Measurements from ENCODE around the gene HTR6. TPM values are rescaled to one million over a fixed set of nuclear protein-coding genes. Genes with fewer than 3 reads are reported as not detected.

Gene HTR6
- total RNA-seq, 1 donor from 2014 or later = not detected

DNA sequence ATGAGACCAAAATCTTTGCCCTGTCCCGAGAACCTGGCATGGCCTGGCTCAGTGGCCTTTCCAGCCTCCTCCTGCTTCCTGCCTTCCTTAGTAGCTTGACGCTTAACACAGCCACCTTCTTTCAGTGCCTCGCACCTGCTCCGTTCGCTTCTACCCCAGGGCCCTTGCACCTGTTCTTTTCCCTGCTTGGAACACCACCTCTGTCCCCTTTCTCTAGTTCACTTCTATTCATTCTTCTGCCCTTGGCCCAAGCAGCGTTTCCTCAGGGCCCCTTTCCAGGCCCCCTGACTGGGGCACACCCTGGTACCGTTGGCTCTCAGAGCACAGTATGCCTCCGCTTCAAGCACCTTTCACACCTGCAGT lies 9.0 kb upstream of the HTR6 start:
- peak overlapping the region; percentile 33 for H3K27ac Mint-ChIP-seq (ENCODE audit: unreplicated experiment)
- H3K4me3 Mint-ChIP-seq (ENCODE audit: unreplicated experiment) = peak overlapping the region; percentile 7
- H3K4me1 Mint-ChIP-seq (ENCODE audit: unreplicated experiment) = peaks cover 9% of the 10 kb centered on the region
- TF ChIP-seq, protein P1, sequence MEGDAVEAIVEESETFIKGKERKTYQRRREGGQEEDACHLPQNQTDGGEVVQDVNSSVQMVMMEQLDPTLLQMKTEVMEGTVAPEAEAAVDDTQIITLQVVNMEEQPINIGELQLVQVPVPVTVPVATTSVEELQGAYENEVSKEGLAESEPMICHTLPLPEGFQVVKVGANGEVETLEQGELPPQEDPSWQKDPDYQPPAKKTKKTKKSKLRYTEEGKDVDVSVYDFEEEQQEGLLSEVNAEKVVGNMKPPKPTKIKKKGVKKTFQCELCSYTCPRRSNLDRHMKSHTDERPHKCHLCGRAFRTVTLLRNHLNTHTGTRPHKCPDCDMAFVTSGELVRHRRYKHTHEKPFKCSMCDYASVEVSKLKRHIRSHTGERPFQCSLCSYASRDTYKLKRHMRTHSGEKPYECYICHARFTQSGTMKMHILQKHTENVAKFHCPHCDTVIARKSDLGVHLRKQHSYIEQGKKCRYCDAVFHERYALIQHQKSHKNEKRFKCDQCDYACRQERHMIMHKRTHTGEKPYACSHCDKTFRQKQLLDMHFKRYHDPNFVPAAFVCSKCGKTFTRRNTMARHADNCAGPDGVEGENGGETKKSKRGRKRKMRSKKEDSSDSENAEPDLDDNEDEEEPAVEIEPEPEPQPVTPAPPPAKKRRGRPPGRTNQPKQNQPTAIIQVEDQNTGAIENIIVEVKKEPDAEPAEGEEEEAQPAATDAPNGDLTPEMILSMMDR (IDR thresholded peaks at IDR 0.05; ENCODE audit: unreplicated experiment) = no peak
- no peaks in the 10 kb centered on the region for H3K9me3 Mint-ChIP-seq (ENCODE audit: unreplicated experiment)
- H3K27me3 Mint-ChIP-seq (ENCODE audit: unreplicated experiment) = peaks cover 4% of the 10 kb centered on the region
- no peaks in the 10 kb centered on the region for H3K36me3 Mint-ChIP-seq (ENCODE audit: low read depth, unreplicated experiment)
- no peak for DNase-seq (ENCODE audit: low spot score)

DNA sequence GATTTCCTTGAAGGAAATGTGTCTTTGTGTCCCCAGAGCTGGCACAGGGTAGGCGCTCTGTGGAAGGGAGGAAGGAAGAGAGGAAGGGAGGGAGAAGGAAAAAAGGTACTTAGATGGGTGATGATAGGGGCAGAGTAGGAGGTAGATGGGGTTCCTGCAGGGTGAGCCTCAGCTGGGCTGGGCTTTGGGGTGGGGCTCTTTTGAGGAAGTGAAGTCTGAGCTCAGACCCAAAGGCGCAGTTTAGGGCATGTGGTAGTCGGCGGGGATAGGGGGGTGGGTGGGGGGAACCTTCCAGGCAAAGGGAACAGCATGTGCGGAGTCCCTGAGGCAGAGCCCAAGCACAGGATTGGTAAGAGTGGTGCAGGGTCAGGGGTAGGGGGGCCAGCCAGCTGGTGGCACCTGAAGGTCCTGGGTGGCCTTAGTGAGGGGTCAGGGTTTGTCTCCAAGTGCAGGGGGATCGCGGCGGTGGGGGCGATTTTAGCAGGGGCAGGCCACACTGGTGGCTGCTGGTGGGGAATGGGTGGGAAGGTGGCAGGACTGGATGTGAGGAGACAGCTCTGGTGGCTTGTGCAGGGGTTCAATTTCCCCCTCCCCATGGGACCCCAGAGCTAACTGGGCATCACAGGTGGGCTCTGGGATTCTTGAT lies 8.4 kb upstream of the HTR6 start:
- H3K27me3 Mint-ChIP-seq (ENCODE audit: unreplicated experiment) = peaks cover 4% of the 10 kb centered on the region
- H3K4me1 Mint-ChIP-seq (ENCODE audit: unreplicated experiment) = peaks cover 9% of the 10 kb centered on the region
- H3K36me3 Mint-ChIP-seq (ENCODE audit: low read depth, unreplicated experiment) = no peaks in the 10 kb centered on the region
- no peak for DNase-seq (ENCODE audit: low spot score)
- no peaks in the 10 kb centered on the region for H3K9me3 Mint-ChIP-seq (ENCODE audit: unreplicated experiment)
- peak overlapping the region; percentile 33 for H3K27ac Mint-ChIP-seq (ENCODE audit: unreplicated experiment)
- peak overlapping the region; percentile 7 for H3K4me3 Mint-ChIP-seq (ENCODE audit: unreplicated experiment)
- TF ChIP-seq, protein P1 (IDR thresholded peaks at IDR 0.05; ENCODE audit: unreplicated experiment) = no peak

DNA sequence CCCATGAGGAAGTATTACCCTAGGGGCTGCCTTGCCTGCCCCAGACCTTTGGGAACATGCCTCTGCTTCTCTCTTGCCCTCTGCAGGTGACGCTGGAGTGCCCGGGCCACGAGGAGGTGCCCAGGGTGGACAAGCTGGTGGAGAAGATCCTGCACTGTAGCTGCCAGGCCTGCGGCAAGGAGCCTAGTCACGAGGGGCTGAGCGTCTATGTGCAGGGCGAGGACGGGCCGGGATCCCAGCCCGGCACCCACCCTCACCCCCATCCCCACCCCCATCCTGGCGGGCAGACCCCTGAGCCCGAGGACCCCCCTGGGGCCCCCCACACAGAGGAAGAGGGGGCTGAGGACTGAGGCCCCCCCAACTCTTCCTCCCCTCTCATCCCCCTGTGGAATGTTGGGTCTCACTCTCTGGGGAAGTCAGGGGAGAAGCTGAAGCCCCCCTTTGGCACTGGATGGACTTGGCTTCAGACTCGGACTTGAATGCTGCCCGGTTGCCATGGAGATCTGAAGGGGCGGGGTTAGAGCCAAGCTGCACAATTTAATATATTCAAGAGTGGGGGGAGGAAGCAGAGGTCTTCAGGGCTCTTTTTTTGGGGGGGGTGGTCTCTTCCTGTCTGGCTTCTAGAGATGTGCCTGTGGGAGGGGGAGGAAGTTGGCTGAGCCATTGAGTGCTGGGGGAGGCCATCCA lies 7.8 kb upstream of the HTR6 start:
- Mint-ChIP-seq H3K36me3 (ENCODE audit: low read depth, unreplicated experiment) (no peaks in the 10 kb centered on the region), H3K4me3 (ENCODE audit: unreplicated experiment) (no peak overlapping the region), H3K4me1 (ENCODE audit: unreplicated experiment) (peaks cover 9% of the 10 kb centered on the region), H3K27me3 (ENCODE audit: unreplicated experiment) (peaks cover 4% of the 10 kb centered on the region), H3K27ac (ENCODE audit: unreplicated experiment) (no peak overlapping the region), H3K9me3 (ENCODE audit: unreplicated experiment) (no peaks in the 10 kb centered on the region)
- TF ChIP-seq, protein P1 (IDR thresholded peaks at IDR 0.05; ENCODE audit: unreplicated experiment) = no peak
- DNase-seq (ENCODE audit: low spot score) = no peak

DNA sequence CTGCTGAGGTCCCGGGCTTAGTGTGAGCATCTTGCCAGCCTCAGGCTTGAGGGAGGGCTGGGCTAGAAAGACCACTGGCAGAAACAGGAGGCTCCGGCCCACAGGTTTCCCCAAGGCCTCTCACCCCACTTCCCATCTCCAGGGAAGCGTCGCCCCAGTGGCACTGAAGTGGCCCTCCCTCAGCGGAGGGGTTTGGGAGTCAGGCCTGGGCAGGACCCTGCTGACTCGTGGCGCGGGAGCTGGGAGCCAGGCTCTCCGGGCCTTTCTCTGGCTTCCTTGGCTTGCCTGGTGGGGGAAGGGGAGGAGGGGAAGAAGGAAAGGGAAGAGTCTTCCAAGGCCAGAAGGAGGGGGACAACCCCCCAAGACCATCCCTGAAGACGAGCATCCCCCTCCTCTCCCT lies 7.2 kb upstream of the HTR6 start:
- H3K27me3 Mint-ChIP-seq (ENCODE audit: unreplicated experiment) = peaks cover 4% of the 10 kb centered on the region
- no peak overlapping the region for H3K4me3 Mint-ChIP-seq (ENCODE audit: unreplicated experiment)
- peaks cover 9% of the 10 kb centered on the region for H3K4me1 Mint-ChIP-seq (ENCODE audit: unreplicated experiment)
- no peak for DNase-seq (ENCODE audit: low spot score)
- H3K36me3 Mint-ChIP-seq (ENCODE audit: low read depth, unreplicated experiment) = no peaks in the 10 kb centered on the region
- TF ChIP-seq, protein P1 (IDR thresholded peaks at IDR 0.05; ENCODE audit: unreplicated experiment) = no peak
- H3K27ac Mint-ChIP-seq (ENCODE audit: unreplicated experiment) = no peak overlapping the region
- no peaks in the 10 kb centered on the region for H3K9me3 Mint-ChIP-seq (ENCODE audit: unreplicated experiment)

DNA sequence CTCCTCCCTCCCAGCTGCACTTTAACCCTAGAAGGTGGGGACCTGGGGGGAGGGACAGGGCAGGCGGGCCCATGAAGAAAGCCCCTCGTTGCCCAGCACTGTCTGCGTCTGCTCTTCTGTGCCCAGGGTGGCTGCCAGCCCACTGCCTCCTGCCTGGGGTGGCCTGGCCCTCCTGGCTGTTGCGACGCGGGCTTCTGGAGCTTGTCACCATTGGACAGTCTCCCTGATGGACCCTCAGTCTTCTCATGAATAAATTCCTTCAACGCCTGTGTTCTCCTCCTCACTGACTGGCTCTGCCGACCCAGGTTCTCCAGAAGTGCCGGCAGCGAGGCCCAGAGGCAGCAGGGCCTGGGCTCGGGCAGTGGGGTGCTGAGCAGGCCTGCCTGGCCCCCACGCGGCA lies 6.5 kb upstream of the HTR6 start:
- Mint-ChIP-seq H3K9me3 (ENCODE audit: unreplicated experiment) (no peaks in the 10 kb centered on the region), H3K4me1 (ENCODE audit: unreplicated experiment) (peaks cover 9% of the 10 kb centered on the region), H3K4me3 (ENCODE audit: unreplicated experiment) (no peak overlapping the region), H3K36me3 (ENCODE audit: low read depth, unreplicated experiment) (no peaks in the 10 kb centered on the region), H3K27ac (ENCODE audit: unreplicated experiment) (no peak overlapping the region), H3K27me3 (ENCODE audit: unreplicated experiment) (peaks cover 4% of the 10 kb centered on the region)
- TF ChIP-seq, protein P1 (IDR thresholded peaks at IDR 0.05; ENCODE audit: unreplicated experiment) = no peak
- no peak for DNase-seq (ENCODE audit: low spot score)
